ENCODE data around the gene CEBPE.

The CEBPE gene

DNA sequence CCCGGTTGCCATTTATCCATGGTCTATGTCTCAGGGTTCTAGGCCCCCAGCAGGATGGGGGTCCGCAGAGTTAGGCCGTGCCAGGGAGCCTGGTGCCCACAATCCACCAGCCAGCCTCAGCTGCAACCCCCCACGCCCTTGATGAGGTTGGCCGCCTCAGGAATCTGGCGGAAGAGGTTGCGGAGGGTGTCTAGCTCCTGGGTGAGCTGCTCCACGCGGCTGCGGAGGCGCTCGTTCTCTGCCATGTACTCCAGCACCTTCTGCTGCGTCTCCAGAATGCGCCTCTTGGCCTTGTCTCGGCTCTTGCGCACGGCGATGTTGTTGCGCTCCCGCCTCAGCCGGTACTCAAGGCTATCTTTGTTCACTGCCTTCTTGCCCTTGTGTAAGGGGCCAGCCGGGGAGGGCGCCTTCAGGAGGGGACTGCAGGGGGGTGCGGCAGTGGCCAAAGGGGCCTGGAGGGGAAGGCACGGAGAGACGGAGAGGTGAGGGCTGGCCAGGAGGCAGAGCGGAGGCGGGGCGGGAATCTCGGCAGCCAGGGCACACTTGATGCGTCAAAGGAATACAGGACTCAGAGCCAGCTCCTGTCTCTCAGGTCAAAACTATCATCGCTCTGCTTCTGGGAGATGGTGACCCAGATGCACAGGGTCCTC, 1.6 kb downstream of the CEBPE start:
- no peaks in the 10 kb centered on the region for H4K20me1 ChIP-seq (ENCODE audit: low read depth, low read length)
- H3K36me3 ChIP-seq (ENCODE audit: low read length): no peaks in the 10 kb centered on the region
- no peaks in the 10 kb centered on the region for H3K79me2 ChIP-seq (ENCODE audit: insufficient read depth, low read length)
- TF ChIP-seq, protein P1, sequence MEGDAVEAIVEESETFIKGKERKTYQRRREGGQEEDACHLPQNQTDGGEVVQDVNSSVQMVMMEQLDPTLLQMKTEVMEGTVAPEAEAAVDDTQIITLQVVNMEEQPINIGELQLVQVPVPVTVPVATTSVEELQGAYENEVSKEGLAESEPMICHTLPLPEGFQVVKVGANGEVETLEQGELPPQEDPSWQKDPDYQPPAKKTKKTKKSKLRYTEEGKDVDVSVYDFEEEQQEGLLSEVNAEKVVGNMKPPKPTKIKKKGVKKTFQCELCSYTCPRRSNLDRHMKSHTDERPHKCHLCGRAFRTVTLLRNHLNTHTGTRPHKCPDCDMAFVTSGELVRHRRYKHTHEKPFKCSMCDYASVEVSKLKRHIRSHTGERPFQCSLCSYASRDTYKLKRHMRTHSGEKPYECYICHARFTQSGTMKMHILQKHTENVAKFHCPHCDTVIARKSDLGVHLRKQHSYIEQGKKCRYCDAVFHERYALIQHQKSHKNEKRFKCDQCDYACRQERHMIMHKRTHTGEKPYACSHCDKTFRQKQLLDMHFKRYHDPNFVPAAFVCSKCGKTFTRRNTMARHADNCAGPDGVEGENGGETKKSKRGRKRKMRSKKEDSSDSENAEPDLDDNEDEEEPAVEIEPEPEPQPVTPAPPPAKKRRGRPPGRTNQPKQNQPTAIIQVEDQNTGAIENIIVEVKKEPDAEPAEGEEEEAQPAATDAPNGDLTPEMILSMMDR (IDR thresholded peaks at IDR 0.05; ENCODE audit: insufficient read depth, low read length, poor library complexity, severe bottlenecking): no peak
- no peak for TF ChIP-seq EZH2phosphoT487 (conservative IDR thresholded peaks at IDR 0.05; ENCODE audit: low read length)
- H3K27me3 ChIP-seq (ENCODE audit: low read length): no peaks in the 10 kb centered on the region
- no peaks in the 10 kb centered on the region for H3K9me2 ChIP-seq (replicated peaks; ENCODE audit: insufficient read depth, low read length)
- H3F3A ChIP-seq (ENCODE audit: insufficient read depth): no peaks in the 10 kb centered on the region
- H3K9me3 ChIP-seq (ENCODE audit: insufficient read depth, low read length): no peaks in the 10 kb centered on the region
- no peak overlapping the region for H3K9ac ChIP-seq (ENCODE audit: low read length)
- no peak overlapping the region for H3K4me3 ChIP-seq (ENCODE audit: insufficient read depth, low read length, poor library complexity, severe bottlenecking)
- H3K27ac ChIP-seq (ENCODE audit: low read depth, low read length): no peak overlapping the region
- H2AFZ ChIP-seq (ENCODE audit: low read depth, low read length, severe bottlenecking): no peak overlapping the region
- no peak overlapping the region for H3K4me2 ChIP-seq (ENCODE audit: low read depth, low read length, poor library complexity, severe bottlenecking)

DNA sequence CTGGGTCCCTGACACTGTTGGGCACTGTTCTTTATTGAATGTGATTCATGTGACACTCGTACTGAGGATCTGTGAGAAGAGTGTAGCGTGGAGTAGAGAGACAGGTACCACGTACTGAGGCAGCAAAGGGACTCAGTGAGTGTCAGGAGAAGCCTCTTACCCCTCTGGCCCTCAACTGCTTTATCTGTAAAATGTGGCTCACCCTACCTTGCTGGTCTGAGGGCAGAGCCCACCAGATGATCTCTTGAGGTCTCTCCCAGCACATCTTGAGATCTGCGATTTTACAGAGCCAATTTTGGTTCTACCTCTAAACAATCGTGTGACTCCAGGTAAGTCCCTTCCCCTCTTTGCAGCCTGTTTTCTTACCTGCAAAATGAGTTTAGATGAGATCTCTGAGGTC, 3.1 kb downstream of the CEBPE start:
- Histone ChIP-seq H3K27ac (ENCODE audit: low read depth, low read length) (no peak overlapping the region), H3K9ac (ENCODE audit: low read length) (no peak overlapping the region), H3K36me3 (ENCODE audit: low read length) (no peaks in the 10 kb centered on the region), H3K4me2 (ENCODE audit: low read depth, low read length, poor library complexity, severe bottlenecking) (no peak overlapping the region), H2AFZ (ENCODE audit: low read depth, low read length, severe bottlenecking) (no peak overlapping the region), H3K79me2 (ENCODE audit: insufficient read depth, low read length) (no peaks in the 10 kb centered on the region), H3K9me3 (ENCODE audit: insufficient read depth, low read length) (no peaks in the 10 kb centered on the region), H3K9me2 (replicated peaks; ENCODE audit: insufficient read depth, low read length) (no peaks in the 10 kb centered on the region), H3F3A (ENCODE audit: insufficient read depth) (no peaks in the 10 kb centered on the region), H3K4me3 (ENCODE audit: insufficient read depth, low read length, poor library complexity, severe bottlenecking) (no peak overlapping the region), H4K20me1 (ENCODE audit: low read depth, low read length) (no peaks in the 10 kb centered on the region), H3K27me3 (ENCODE audit: low read length) (no peaks in the 10 kb centered on the region)
- TF ChIP-seq, protein P1 (IDR thresholded peaks at IDR 0.05; ENCODE audit: insufficient read depth, low read length, poor library complexity, severe bottlenecking): no peak
- TF ChIP-seq EZH2phosphoT487 (conservative IDR thresholded peaks at IDR 0.05; ENCODE audit: low read length): no peak

DNA sequence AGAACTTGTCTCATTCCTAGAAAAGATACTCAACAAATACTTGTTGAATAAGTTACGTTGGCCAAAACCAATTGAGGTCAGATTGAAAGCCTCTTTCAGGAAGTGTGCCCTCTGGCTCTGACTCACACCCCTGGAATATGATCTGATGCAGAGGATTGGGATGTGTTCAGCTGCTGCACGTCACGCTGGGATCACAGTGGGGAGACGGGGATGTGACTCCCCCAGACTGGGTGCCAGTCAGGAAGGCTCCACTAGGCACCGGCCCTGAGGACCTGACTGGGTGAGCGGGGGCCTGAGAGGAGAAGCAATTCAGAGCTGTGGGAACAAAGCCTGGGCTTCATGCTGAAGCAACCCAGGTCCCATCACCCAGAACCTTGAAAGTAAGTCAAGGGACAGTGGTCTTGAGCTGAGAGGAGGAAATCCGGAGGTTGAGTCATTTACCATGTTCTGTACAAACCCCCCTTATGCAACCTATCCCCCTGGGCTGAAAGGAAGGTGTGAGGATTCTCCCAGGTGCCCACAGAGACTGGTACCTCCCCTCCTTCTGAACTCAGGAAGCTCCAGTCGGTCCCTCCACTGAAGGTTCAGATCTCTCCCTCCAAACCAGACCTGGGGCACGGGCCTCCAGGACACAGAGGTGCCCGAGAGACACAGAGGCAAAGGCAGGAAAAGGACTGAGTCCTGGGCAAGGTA, 3.9 kb downstream of the CEBPE start:
- no peaks in the 10 kb centered on the region for H3F3A ChIP-seq (ENCODE audit: insufficient read depth)
- no peaks in the 10 kb centered on the region for H3K9me2 ChIP-seq (replicated peaks; ENCODE audit: insufficient read depth, low read length)
- no peaks in the 10 kb centered on the region for H4K20me1 ChIP-seq (ENCODE audit: low read depth, low read length)
- no peak overlapping the region for H3K9ac ChIP-seq (ENCODE audit: low read length)
- no peaks in the 10 kb centered on the region for H3K36me3 ChIP-seq (ENCODE audit: low read length)
- no peaks in the 10 kb centered on the region for H3K79me2 ChIP-seq (ENCODE audit: insufficient read depth, low read length)
- H3K27ac ChIP-seq (ENCODE audit: low read depth, low read length): no peak overlapping the region
- H3K9me3 ChIP-seq (ENCODE audit: insufficient read depth, low read length): no peaks in the 10 kb centered on the region
- TF ChIP-seq, protein P1 (IDR thresholded peaks at IDR 0.05; ENCODE audit: insufficient read depth, low read length, poor library complexity, severe bottlenecking): no peak
- TF ChIP-seq EZH2phosphoT487 (conservative IDR thresholded peaks at IDR 0.05; ENCODE audit: low read length): no peak
- H3K4me3 ChIP-seq (ENCODE audit: insufficient read depth, low read length, poor library complexity, severe bottlenecking): no peak overlapping the region
- no peaks in the 10 kb centered on the region for H3K27me3 ChIP-seq (ENCODE audit: low read length)
- no peak overlapping the region for H3K4me2 ChIP-seq (ENCODE audit: low read depth, low read length, poor library complexity, severe bottlenecking)
- no peak overlapping the region for H2AFZ ChIP-seq (ENCODE audit: low read depth, low read length, severe bottlenecking)

Measured in SU-DHL-6 (cell line).